ENCODE data around the gene MCTP1.

DNA sequence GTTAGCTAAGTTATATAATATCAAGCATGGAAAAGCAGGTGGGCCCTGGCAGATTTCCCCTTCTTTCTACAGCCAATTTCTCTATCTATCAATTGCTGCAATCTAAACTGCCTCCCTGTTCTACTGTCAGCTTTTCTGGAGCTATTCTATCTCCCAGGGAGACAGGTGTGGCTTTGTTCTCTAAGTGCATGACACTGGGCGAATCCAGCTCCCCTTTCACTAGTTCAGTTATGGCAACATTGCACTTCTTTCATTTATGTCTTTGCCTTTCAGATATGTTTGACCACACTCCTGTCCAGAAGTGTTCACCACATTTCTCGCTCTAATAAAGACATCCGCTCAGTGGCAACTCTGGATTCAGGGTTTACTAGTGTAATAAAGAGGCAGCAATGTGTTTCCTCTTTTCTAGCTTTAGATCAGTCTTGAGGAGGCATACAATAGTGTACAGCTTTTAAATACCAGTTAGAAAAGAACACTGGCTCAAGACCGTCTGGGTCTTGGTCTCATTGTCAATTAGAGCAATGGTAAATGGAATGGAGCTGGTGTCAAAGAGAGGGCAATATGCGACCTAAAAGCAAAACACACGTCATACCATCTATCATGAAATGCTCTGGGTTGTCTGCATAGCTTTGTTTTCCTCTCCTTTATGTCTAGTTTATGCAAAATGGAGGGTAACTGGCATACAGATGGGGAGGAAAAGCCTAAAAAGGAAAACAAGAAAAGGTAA lies 469.4 kb downstream of the MCTP1 start:
- TF ChIP-seq, protein P1, sequence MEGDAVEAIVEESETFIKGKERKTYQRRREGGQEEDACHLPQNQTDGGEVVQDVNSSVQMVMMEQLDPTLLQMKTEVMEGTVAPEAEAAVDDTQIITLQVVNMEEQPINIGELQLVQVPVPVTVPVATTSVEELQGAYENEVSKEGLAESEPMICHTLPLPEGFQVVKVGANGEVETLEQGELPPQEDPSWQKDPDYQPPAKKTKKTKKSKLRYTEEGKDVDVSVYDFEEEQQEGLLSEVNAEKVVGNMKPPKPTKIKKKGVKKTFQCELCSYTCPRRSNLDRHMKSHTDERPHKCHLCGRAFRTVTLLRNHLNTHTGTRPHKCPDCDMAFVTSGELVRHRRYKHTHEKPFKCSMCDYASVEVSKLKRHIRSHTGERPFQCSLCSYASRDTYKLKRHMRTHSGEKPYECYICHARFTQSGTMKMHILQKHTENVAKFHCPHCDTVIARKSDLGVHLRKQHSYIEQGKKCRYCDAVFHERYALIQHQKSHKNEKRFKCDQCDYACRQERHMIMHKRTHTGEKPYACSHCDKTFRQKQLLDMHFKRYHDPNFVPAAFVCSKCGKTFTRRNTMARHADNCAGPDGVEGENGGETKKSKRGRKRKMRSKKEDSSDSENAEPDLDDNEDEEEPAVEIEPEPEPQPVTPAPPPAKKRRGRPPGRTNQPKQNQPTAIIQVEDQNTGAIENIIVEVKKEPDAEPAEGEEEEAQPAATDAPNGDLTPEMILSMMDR (IDR thresholded peaks at IDR 0.05 in 2 of 3, conservative IDR thresholded peaks at IDR 0.05 in 1 of 3; ENCODE audit: control insufficient read depth in 2 of 3, extremely low read depth in 1 of 3, insufficient read depth in 1 of 3, low read depth in 3 of 3, low read length in 3 of 3): no peak
- TF ChIP-seq EP300 (IDR thresholded peaks at IDR 0.05; ENCODE audit: borderline replicate concordance in 1 of 2, control insufficient read depth in 1 of 2, low read depth in 2 of 2, low read length in 2 of 2) (no peak), SUPT20H (IDR thresholded peaks at IDR 0.05; ENCODE audit: borderline replicate concordance, control insufficient read depth, low read depth, low read length) (no peak), POLR2A (IDR thresholded peaks at IDR 0.05; ENCODE audit: low read depth, low read length) (no peak), MYC (IDR thresholded peaks at IDR 0.05; ENCODE audit: insufficient read depth, insufficient read length, insufficient replicate concordance, low read length, severe bottlenecking) (no peak), RFX5 (IDR thresholded peaks at IDR 0.05; ENCODE audit: low read depth, low read length) (no peak)

Data from GM12878 (cell line).